ENCODE results near the gene PTK7. TPM values are rescaled to one million over a fixed set of nuclear protein-coding genes. Genes with fewer than 3 reads are reported as not detected.

The PTK7 gene
- total RNA-seq, 1 donor from 2014 or later, result 26.8 TPM

GRCh38 chr6:43086022-43086658, 10.0 kb downstream of the PTK7 start:
- no peak for DNase-seq (ENCODE audit: low read depth in 2 of 2)

GRCh38 chr6:43088654-43089056, 12.5 kb downstream of the PTK7 start:
- no peak for DNase-seq (ENCODE audit: low read depth in 2 of 2)

- no peak for DNase-seq (ENCODE audit: low read depth in 2 of 2)
Measured at GRCh38 chr6:43089467-43089866, 13.4 kb downstream of the PTK7 start.

- no peak for DNase-seq (ENCODE audit: low read depth in 2 of 2)
Measured at GRCh38 chr6:43089874-43090558, 13.9 kb downstream of the PTK7 start.

DNA sequence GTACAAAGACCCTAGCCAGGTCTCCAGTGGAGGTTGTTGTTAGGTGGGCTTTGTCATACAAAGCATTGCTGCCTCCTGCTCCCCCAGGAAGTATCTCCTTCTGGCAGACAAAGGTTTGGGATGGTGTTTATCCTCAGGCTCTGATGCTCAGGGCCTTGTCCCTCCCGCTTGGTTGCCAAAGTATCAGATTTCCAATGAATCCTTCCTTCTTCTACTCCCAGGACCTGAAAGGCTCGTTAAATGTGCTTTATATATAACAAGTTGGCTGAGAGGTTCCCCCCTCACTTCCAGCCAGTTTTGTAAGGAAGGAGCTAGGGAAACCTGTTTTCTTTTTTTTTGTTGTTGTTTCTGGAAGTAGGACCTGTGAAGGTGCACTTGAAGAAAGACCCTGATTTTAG, 14.4 kb downstream of the PTK7 start:
- DNase-seq (ENCODE audit: low read depth in 2 of 2), result no peak

GRCh38 chr6:43091020-43091419, 14.9 kb downstream of the PTK7 start:
- no peak for DNase-seq (ENCODE audit: low read depth in 2 of 2)

DNA sequence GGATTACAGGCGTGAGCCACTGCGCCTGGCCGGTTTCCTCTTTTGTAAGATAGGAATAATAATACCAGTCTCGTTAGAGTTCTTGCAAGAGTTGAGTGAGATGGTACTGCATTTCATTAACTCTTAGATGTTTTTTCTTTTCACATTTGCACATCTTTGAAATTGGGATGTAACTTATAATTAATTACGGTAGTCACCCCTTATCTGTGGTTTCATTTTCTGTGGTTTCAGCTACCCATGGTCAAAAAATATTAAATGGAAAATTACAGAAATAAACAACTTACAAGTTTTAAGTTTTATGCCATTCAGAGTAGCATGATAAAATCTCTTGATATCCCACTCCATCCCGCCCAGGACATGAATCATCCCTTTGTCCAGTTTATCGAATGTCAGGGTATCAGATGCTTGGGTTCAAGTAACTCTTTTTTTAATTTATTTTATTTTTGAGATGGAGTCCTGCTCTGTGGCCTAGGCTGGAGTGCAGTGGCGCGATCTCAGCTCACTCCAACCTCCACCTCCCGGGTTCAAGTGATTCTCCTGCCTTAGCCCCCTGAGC, 15.4 kb downstream of the PTK7 start:
- DNase-seq (ENCODE audit: low read depth in 2 of 2), result no peak

DNA sequence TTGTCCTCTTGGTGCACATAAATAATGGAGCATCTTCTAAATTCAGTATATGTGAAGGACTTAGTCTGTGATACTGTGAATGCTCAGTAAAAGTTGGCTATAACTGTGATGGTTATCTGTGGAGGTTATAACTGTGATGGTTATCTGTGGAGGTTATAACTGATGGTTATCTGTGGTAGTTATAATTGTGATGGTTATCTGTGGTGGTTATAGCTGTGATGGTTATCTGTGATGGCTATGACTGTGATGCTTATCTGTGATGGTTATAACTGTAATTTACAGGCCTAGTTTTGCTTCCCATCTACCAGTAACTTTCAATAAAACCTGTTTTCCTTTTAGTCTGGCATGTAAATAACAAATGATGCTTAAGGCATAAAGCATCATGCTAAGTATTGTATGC, 16.5 kb downstream of the PTK7 start:
- no peak for DNase-seq (ENCODE audit: low read depth in 2 of 2)

- peak in 1 of 2 donors; percentile 12 for DNase-seq (ENCODE audit: low read depth in 2 of 2)
Measured at GRCh38 chr6:43093436-43094289, 17.5 kb downstream of the PTK7 start.

GRCh38 chr6:43095939-43096338, 19.8 kb downstream of the PTK7 start:
- no peak for DNase-seq (ENCODE audit: low read depth in 2 of 2)

GRCh38 chr6:43096451-43097097, 20.5 kb downstream of the PTK7 start:
- peak in 1 of 2 donors; percentile 45 for DNase-seq (ENCODE audit: low read depth in 2 of 2)

- DNase-seq (ENCODE audit: low read depth in 2 of 2), result no peak
Measured at GRCh38 chr6:43097098-43097489, 21.0 kb downstream of the PTK7 start.

DNA sequence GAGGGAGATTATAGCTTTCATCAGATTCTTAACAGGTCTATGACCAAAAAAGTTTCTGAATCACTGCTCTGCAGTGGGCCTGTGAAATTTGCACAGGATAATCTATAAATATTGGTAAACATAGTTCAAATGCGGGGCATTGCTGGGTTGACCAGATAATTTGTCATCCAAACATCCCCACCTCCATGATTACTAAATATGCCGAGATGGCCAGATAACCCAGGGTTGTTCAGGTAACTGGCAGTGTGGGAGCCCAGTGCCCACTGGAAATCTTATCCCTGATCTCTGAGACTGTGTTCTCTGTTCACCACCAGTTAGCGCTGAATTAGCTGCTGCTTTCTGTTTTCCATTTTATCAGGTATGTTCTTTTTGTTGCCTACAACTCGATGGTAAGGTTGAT, 21.4 kb downstream of the PTK7 start:
- no peak for DNase-seq (ENCODE audit: low read depth in 2 of 2)

GRCh38 chr6:43101497-43101896, 25.4 kb downstream of the PTK7 start:
- DNase-seq (ENCODE audit: low read depth in 2 of 2), result no peak

DNA sequence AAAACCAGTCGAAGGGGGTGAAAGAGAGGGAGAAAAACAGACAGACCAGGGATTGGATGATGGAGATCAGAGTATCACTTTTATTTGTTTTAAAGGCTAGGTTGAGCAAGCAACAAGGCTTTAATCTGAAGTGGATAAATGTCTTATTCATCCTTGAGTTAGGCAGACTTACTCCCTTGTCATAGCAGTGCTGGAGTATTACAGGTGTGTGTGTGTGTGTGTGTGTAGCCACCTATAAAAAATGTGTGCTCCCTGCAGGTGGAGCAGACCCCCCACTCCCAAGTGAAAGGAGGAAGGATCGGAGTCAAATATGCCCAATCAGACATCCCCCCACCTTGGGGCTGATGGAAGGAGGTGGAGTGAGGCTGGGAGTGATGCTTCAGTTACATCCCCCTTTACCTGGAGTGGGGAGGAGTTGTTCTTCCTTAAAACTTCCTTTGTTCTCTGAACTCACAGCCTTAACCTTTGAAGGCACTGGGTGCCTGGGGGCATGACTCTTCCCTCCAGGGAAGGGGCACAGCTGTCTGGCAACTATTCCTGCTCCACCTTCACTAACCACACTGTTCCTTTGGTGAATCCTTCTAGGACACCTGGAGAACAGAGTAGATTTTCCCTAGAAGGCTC, 27.3 kb downstream of the PTK7 start:
- no peak for DNase-seq (ENCODE audit: low read depth in 2 of 2)

- no peak for DNase-seq (ENCODE audit: low read depth in 2 of 2)
Measured at GRCh38 chr6:43105538-43106222, 29.6 kb downstream of the PTK7 start.

- no peak for DNase-seq (ENCODE audit: low read depth in 2 of 2)
Measured at GRCh38 chr6:43107344-43108062, 31.4 kb downstream of the PTK7 start.

DNA sequence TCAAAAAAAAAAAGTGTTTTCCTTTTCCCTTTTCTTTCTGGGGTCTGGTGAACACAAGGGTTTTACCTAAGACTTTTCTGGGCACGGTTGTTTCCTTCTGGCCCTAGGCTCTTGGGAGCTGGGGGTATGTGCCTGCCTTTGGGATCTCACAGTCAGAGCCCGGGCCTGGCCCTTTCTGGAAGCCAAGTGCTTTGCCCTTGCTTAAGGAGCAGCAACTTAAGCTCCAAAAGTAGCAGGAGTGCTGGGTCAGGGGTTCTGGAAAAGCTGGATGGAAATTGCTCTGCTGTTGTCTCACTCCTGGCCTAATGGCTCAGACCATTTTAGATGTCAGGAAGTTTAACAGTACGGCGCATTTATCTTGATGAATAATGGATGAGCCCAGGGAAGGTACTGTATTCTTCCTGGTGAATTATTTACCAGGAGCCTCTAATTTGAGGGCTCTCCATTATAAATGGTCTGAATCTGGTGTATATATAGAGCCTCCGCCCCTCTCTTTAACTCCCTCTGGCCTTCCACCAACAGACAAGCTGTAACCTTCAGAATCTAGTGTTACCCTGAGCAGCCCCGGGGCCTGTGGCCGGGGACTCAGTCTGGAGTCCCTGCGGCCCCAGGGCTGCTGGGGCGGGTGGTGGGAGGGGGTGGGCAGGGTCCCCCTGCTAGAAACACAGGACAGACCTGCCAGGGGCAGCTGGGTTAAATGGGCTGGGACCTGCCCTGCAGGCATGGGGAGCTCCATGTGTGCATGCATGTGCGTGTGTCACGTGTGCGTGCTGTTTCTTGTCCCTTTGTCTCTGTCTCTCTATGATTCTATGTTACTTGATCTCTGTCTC, 37.5 kb downstream of the PTK7 start:
- no peak for DNase-seq (ENCODE audit: low read depth in 2 of 2)

DNA sequence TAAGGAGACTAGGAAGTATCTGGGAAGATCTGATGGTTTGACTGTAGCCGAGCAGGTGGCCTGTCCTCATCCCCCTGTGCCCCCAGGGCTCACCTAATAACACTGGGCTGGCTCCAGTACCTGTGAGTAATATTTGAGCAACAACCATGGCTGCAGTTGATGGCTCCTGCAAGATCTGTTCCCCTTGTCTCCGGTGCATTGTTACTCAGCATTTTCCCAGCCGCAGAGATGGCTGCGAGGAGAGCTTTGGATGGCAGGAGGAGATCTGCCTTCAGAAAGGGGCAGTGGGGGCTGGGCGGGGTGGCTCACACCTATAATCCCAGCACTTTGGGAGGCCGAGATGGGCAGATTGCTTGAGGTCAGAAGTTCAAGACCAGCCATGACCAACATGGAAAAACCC, 39.3 kb downstream of the PTK7 start:
- no peak for DNase-seq (ENCODE audit: low read depth in 2 of 2)

All from lung microvascular endothelial cell (primary cell).